Measurements from ENCODE around the gene IL17B. TPM values are rescaled to one million over a fixed set of nuclear protein-coding genes. Genes with fewer than 3 reads are reported as not detected.

IL17B gene
- total and polyA plus RNA-seq, 2 of the 8 experiments (the other 6 are each of a cell fraction or from before 2014, with no cell fraction given), result 0.18 TPM; not detected in 1

GRCh38 chr5:149348518-149348917, 30.6 kb downstream of the IL17B start:
- Histone ChIP-seq H3K4me3 (ENCODE audit: extremely low read depth in 1 of 4, insufficient read depth in 2 of 4, low read depth in 3 of 4, low read length in 4 of 4) (no peak overlapping the region), H3K4me1 (replicated peaks in 1 of 4; ENCODE audit: control insufficient read depth in 3 of 4, insufficient read depth in 4 of 4, low read length in 3 of 4) (peaks cover 0 to 5% (median 1%) of the 10 kb centered on the region in 4 experiments; a peak in 4 of 7 replicates), H2AK5ac (ENCODE audit: low read depth, low read length) (no peak overlapping the region), H3K18ac (ENCODE audit: extremely low read depth, low read length) (no peak overlapping the region), H3K56ac (replicated peaks; ENCODE audit: insufficient read length, low read depth, low read length) (no peak overlapping the region), H2BK15ac (ENCODE audit: low read length) (no peak overlapping the region), H2AFZ (ENCODE audit: low read length) (no peak overlapping the region), H3K36me3 (ENCODE audit: control insufficient read depth in 2 of 4, insufficient read depth in 4 of 4, low read length in 3 of 4) (peaks cover 26 to 66% (median 45%) of the 10 kb centered on the region in 4 experiments), H3K9me3 (ENCODE audit: insufficient read depth in 2 of 2, low read depth in 1 of 2, low read length in 1 of 2) (no peaks in the 10 kb centered on the region), H4K91ac (replicated peaks; ENCODE audit: insufficient read length, low read length) (no peak overlapping the region), H3K27ac (ENCODE audit: low read depth, low read length) (no peak overlapping the region), H3K4me2 (ENCODE audit: insufficient read depth in 1 of 2, low read depth in 2 of 2, low read length in 2 of 2) (no peak overlapping the region), H3K79me1 (ENCODE audit: low read depth, low read length) (no peaks in the 10 kb centered on the region; the same call in 1 of the 2 replicates), H2BK12ac (ENCODE audit: low read depth, low read length) (no peak overlapping the region), H4K20me1 (replicated peaks in 1 of 2; ENCODE audit: control insufficient read depth in 1 of 2, insufficient read depth in 2 of 2, low read length in 2 of 2) (peaks cover 3 to 4% of the 10 kb centered on the region in 2 experiments), H3K23ac (ENCODE audit: insufficient read length) (no peak overlapping the region), H3K4ac (replicated peaks; ENCODE audit: insufficient read length, low read depth, low read length) (no peak overlapping the region), H3K79me2 (ENCODE audit: control insufficient read depth in 1 of 2, insufficient read depth in 2 of 2, low read length in 2 of 2) (peaks cover 0 to 32% of the 10 kb centered on the region in 2 experiments; a peak in 2 of 4 replicates), H2BK120ac (replicated peaks; ENCODE audit: low read depth, low read length) (no peak overlapping the region), H3K14ac (ENCODE audit: insufficient read length) (no peak overlapping the region), H4K8ac (ENCODE audit: extremely low read depth, insufficient read depth, low read length) (no peak overlapping the region), H3K23me2 (ENCODE audit: low read depth, low read length) (peaks cover 12% of the 10 kb centered on the region), H3K27me3 (replicated peaks in 1 of 4; ENCODE audit: control insufficient read depth in 3 of 4, extremely low read depth in 1 of 4, insufficient read depth in 3 of 4, low read length in 3 of 4) (no peaks in the 10 kb centered on the region), H2BK5ac (ENCODE audit: low read depth, low read length) (no peak overlapping the region), H3K9ac (replicated peaks in 1 of 4; ENCODE audit: extremely low read depth in 1 of 4, low read depth in 3 of 4, low read length in 3 of 4) (no peak overlapping the region), H2BK20ac (ENCODE audit: low read length) (no peak overlapping the region), H4K5ac (ENCODE audit: insufficient read length, low read depth, low read length) (no peak overlapping the region)
- FAIRE-seq (no peak), DNase-seq (ENCODE audit: low read depth in 1 of 2, low spot score in 2 of 2) (no peak)
- WGBS, 2 experiments (ENCODE audit: extremely low coverage in 1 of 2, insufficient coverage in 1 of 2, insufficient read length in 1 of 2, insufficient replicate concordance in 2 of 2, low coverage in 1 of 2, low lambda C conversion rate in 2 of 2, missing lambda C conversion rate in 1 of 2), result 94% methylated on average over 1 of the region's 1 CpG; no CpG with 5 or more reads in 1 of the 2 experiments
- ChIA-PET CTCF (ENCODE audit: partially characterized antibody) (no interaction called here), POLR2A (ENCODE audit: partially characterized antibody) (interaction anchor here (1.3 to 5.0 kb wide), 3 partner anchors 7 to 56 kb away, joined by 3 to 72 read pairs (median 4); partner anchors contain the start of gene PCYOX1L)
- TF ChIP-seq CTBP2 (IDR thresholded peaks at IDR 0.05; ENCODE audit: borderline replicate concordance, insufficient read depth, insufficient read length, low read length) (no peak), CREB1 (IDR thresholded peaks at IDR 0.05) (no peak), SIN3A (conservative IDR thresholded peaks at IDR 0.05 in 1 of 2, IDR thresholded peaks at IDR 0.05 in 1 of 2; ENCODE audit: low read depth in 1 of 2, low read length in 2 of 2) (no peak), NANOG (IDR thresholded peaks at IDR 0.05; ENCODE audit: insufficient read depth, low read depth, low read length, poor library complexity, severe bottlenecking) (no peak), RAD21 (IDR thresholded peaks at IDR 0.05 in 1 of 2, conservative IDR thresholded peaks at IDR 0.05 in 1 of 2; ENCODE audit: low read depth in 2 of 2, low read length in 2 of 2) (no peak), TCF12 (IDR thresholded peaks at IDR 0.05; ENCODE audit: low read depth, low read length) (no peak), ZNF274 (IDR thresholded peaks at IDR 0.05; ENCODE audit: borderline replicate concordance, extremely low read depth, low read length) (no peak), SP1 (IDR thresholded peaks at IDR 0.05; ENCODE audit: low read depth, low read length) (no peak)

Measured in H1 (cell line).